ENCODE results near the gene CDH23.
A peak's percentile ranks its signal among the peaks of the same experiment; 100 is the strongest.

The CDH23 gene

GRCh38 chr10:71370031-71370430, 26.7 kb upstream of the CDH23 start:
- DNase-seq: no peak

GRCh38 chr10:71371750-71372166, 25.0 kb upstream of the CDH23 start:
- DNase-seq: no peak

GRCh38 chr10:71372882-71373495, 23.7 kb upstream of the CDH23 start:
- no peak for DNase-seq

GRCh38 chr10:71374481-71375233, 22.1 kb upstream of the CDH23 start:
- DNase-seq: no peak

GRCh38 chr10:71375952-71376351, 20.8 kb upstream of the CDH23 start:
- no peak for DNase-seq

- DNase-seq: no peak
Observed at GRCh38 chr10:71378336-71379117, 18.2 kb upstream of the CDH23 start.

- DNase-seq: no peak
Observed at GRCh38 chr10:71379118-71379766, 17.5 kb upstream of the CDH23 start.

GRCh38 chr10:71380841-71381240, 15.9 kb upstream of the CDH23 start:
- no peak for DNase-seq

GRCh38 chr10:71381611-71382010, 15.1 kb upstream of the CDH23 start:
- no peak for DNase-seq

- no peak for DNase-seq
Observed at GRCh38 chr10:71382028-71382427, 14.7 kb upstream of the CDH23 start.

- DNase-seq: no peak
Observed at GRCh38 chr10:71382757-71383156, 14.0 kb upstream of the CDH23 start.

- peak; percentile 14 for DNase-seq
Observed at GRCh38 chr10:71383972-71384687, 12.6 kb upstream of the CDH23 start.

- DNase-seq: no peak
Observed at GRCh38 chr10:71388171-71388570, 8.5 kb upstream of the CDH23 start.

GRCh38 chr10:71388583-71389310, 8.0 kb upstream of the CDH23 start:
- DNase-seq: no peak

GRCh38 chr10:71389768-71390460, 6.8 kb upstream of the CDH23 start:
- DNase-seq: no peak

GRCh38 chr10:71390461-71390835, 6.3 kb upstream of the CDH23 start:
- no peak for DNase-seq

GRCh38 chr10:71390921-71391690, 5.6 kb upstream of the CDH23 start:
- no peak for DNase-seq

- DNase-seq: no peak
Observed at GRCh38 chr10:71391701-71392100, 5.0 kb upstream of the CDH23 start.

GRCh38 chr10:71392292-71392691, 4.4 kb upstream of the CDH23 start:
- no peak for DNase-seq

All from DMS79 treated with DMSO at 0.1 percent for 48 hours (cell line).